Lung (tissue), 12 donors: ENCODE measurements around the gene SLC35C1. TPM values are rescaled to one million over a fixed set of nuclear protein-coding genes. Genes with fewer than 3 reads are reported as not detected.

Experiments
- ATAC-seq: fragments of 200-7000 bp; cut with Tn5 transposase; one replicate; pipeline ENCODE4 v1.9.1; 2020; ENCODE audit warnings: moderate number of reproducible peaks; ENCODE audit not compliant: insufficient read depth, low FRiP score
- DNase-seq, 3 donors: peaks; one replicate each; pipeline ENCODE4 v3.0.0-alpha.2; 2013 to 2017
- H3K27ac ChIP-seq, 2 donors: one replicate each; pipeline ENCODE4 v1.5.1; 2013; ENCODE audit warnings: mild to moderate bottlenecking in 2 of 2, moderate library complexity in 2 of 2, control low read depth in 1 of 2, inconsistent platforms in 1 of 2, low read depth in 1 of 2, low read length in 1 of 2
- H3K27me3 ChIP-seq, 3 donors: one replicate each; pipeline ENCODE4 v1.5.1; 2013; ENCODE audit warnings: low read length in 2 of 3; ENCODE audit not compliant: control insufficient read depth in 3 of 3, insufficient read depth in 3 of 3
- H3K36me3 ChIP-seq, 4 donors: one replicate each; pipeline ENCODE4 v1.5.1; 2013; ENCODE audit warnings: low read length in 4 of 4, mild to moderate bottlenecking in 1 of 4, moderate library complexity in 1 of 4; ENCODE audit not compliant: control insufficient read depth in 4 of 4, insufficient read depth in 4 of 4
- H3K4me1 ChIP-seq, 5 donors: one replicate each; pipeline ENCODE4 v1.5.1; 2013; ENCODE audit warnings: low read length in 5 of 5, mild to moderate bottlenecking in 2 of 5, moderate library complexity in 1 of 5; ENCODE audit not compliant: control insufficient read depth in 5 of 5, insufficient read depth in 5 of 5
- H3K4me3 ChIP-seq: one replicate; pipeline ENCODE4 v1.5.1; 2013; ENCODE audit warnings: mild to moderate bottlenecking, control low read depth, moderate library complexity
- H3K9ac ChIP-seq, 2 donors: one replicate each; pipeline ENCODE4 v1.5.1; 2013; ENCODE audit warnings: low read length in 2 of 2, control low read depth in 1 of 2; ENCODE audit not compliant: insufficient read depth in 1 of 2
- H3K9me3 ChIP-seq, 4 donors: one replicate each; pipeline ENCODE4 v1.5.1; 2013; ENCODE audit warnings: low read length in 3 of 4, mild to moderate bottlenecking in 1 of 4, moderate library complexity in 1 of 4; ENCODE audit not compliant: control insufficient read depth in 4 of 4, insufficient read depth in 3 of 4
- CTCF ChIP-seq: IDR thresholded peaks from 2 replicates; pipeline ENCODE4 v1.5.1; 2012; ENCODE audit warnings: mild to moderate bottlenecking; ENCODE audit errors: control extremely low read depth, extremely low read depth
- WGBS, 2 donors: extraction: QIAGEN DNeasy Blood & Tissue Kit; methylation state at CpG; one replicate each; pipeline ENCODE4 v1.1.7; 2013; 5-methylcytosine and 5-hydroxymethylcytosine counted together
- polyA plus RNA-seq, 2 donors: library from polyadenylated mRNA; stranded (reverse); fragments of 200-250 nt; gene quantifications; one replicate each; pipeline ENCODE4 v1.2.1, GENCODE V29; 2013
- total RNA-seq, 2 donors: library from RNA; depleted of rRNA in 1 of 2; stranded (reverse); fragments of >200 nt in 1 of 2; gene quantifications; one replicate each; pipeline ENCODE4 v1.2.1, GENCODE V29; 2014 to 2021
- donor health status: control.
- donor health status: control.
- donor health status: Bipolar disorder and iron deficiency.
- donor health status: healthy.
- donor health status: DM: yes; HTN: yes; CAD: no.

The SLC35C1 gene
- total and polyA plus RNA-seq, 4 donors: 5.4 to 35.9 (median 24.1) TPM

GRCh38 chr11:45778341-45778740 lies 26.6 kb upstream of the SLC35C1 start:
- 90 to 95% methylated on average over 6 of the region's 6 CpGs for WGBS, 2 donors
- Histone ChIP-seq H3K4me1 (no peaks in the 10 kb centered on the region), H3K9ac (no peak overlapping the region), H3K9me3 (no peaks in the 10 kb centered on the region), H3K27ac (no peak overlapping the region), H3K36me3 (no peaks in the 10 kb centered on the region), H3K4me3 (no peak overlapping the region), H3K27me3 (peaks cover 0 to 3% (median 2%) of the 10 kb centered on the region in 3 donors)
- no peak for ATAC-seq
- TF ChIP-seq CTCF: no peak
- no peak for DNase-seq

GRCh38 chr11:45779602-45780001 lies 25.3 kb upstream of the SLC35C1 start:
- Histone ChIP-seq H3K4me1 (no peaks in the 10 kb centered on the region), H3K27me3 (peaks cover 0 to 3% (median 2%) of the 10 kb centered on the region in 3 donors), H3K4me3 (no peak overlapping the region), H3K36me3 (no peaks in the 10 kb centered on the region), H3K9ac (no peak overlapping the region), H3K27ac (no peak overlapping the region), H3K9me3 (no peaks in the 10 kb centered on the region)
- ATAC-seq (no peak), DNase-seq (no peak)
- WGBS, 2 donors: 85 to 89% methylated on average over 5 of the region's 5 CpGs
- TF ChIP-seq CTCF: no peak

DNA sequence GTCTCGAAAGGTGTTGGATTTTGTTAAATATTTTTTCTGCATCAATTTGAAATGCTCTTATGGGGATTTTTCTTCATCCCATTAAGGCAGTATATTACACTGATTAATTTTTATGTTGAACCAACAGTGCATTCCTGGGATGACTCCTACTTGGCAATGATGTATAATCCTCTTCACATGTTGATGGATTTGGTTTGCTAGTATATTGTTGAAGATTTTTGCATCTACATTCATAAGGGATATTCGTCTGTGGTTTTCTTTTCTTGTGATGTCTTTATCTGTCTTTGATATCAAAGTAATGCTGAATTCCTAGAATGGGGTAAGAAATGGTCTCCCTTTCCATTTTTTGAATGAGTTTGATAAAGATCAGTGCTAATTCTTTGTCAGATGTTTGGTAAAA lies 18.7 kb upstream of the SLC35C1 start:
- H3K9me3 ChIP-seq: peaks cover 0 to 2% (median 0%) of the 10 kb centered on the region in 4 donors
- H3K27me3 ChIP-seq: peaks cover 0 to 2% (median 0%) of the 10 kb centered on the region in 3 donors
- no peak overlapping the region for H3K4me3 ChIP-seq
- H3K9ac ChIP-seq: no peak overlapping the region
- no peaks in the 10 kb centered on the region for H3K4me1 ChIP-seq
- H3K36me3 ChIP-seq: no peaks in the 10 kb centered on the region
- H3K27ac ChIP-seq: no peak overlapping the region
- TF ChIP-seq CTCF: no peak
- WGBS, 2 donors: 82 to 90% methylated on average over 2 of the region's 2 CpGs
- ATAC-seq: no peak
- DNase-seq: no peak

DNA sequence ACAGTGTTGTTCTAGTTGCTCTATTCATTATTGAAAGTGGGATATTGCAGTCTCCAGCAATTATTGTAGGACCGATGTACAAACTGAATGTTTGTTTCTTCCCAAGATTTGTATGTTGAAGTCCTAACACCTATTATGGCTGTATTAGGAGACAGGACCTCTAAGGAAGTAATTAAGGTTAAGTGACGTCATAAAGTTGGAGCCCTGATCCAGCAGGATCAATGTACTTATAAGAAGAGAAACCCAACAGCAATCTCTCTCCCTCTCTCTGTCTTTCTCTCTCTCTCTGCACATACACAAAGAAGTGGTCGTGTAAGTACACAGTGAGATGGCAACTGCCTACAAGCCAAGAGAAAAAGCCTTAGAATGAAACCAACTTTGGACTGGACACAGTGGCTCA lies 16.1 kb upstream of the SLC35C1 start:
- no peak for ATAC-seq
- no peaks in the 10 kb centered on the region for H3K27me3 ChIP-seq
- no peak overlapping the region for H3K27ac ChIP-seq
- H3K9ac ChIP-seq: no peak overlapping the region
- no peaks in the 10 kb centered on the region for H3K36me3 ChIP-seq
- no peak for TF ChIP-seq CTCF
- H3K4me3 ChIP-seq: no peak overlapping the region
- DNase-seq: no peak
- WGBS, 2 donors: 89 to 95% methylated on average over 3 of the region's 3 CpGs
- H3K9me3 ChIP-seq: peaks cover 0 to 2% (median 0%) of the 10 kb centered on the region in 4 donors
- no peaks in the 10 kb centered on the region for H3K4me1 ChIP-seq
